IMR-90 (cell line): ENCODE data around the gene CLEC16A. TPM values are rescaled to one million over a fixed set of nuclear protein-coding genes. Genes with fewer than 3 reads are reported as not detected.

ENCODE experiments used
- ATAC-seq: fragments of 200-7000 bp; cut with Tn5 transposase; 2 replicates; pipeline ENCODE4 v1.9.1; 2020; ENCODE audit warnings: low read depth, mild to moderate bottlenecking, moderate library complexity
- BruUV-seq: library from RNA; stranded (reverse); fragments of 400-500 nt; replicated peaks from 2 replicates; lab custom pipeline; 2021; lab: Mats Ljungman, UMichigan
- CTCF ChIA-PET: fragments of 300-600 bp; formaldehyde crosslinking; extraction: SDS; loops from one replicate; lab custom pipeline; 2021; ENCODE audit warnings: antibody characterized with exemption; lab: Yijun Ruan, JAX
- POLR2A ChIA-PET: fragments of 300-600 bp; sonication (Branson Sonifier 250); formaldehyde crosslinking; loops from one replicate; lab custom pipeline; 2022; ENCODE audit warnings: antibody characterized with exemption; ENCODE audit not compliant: unreplicated experiment; lab: Charles Lee
- DNase-seq: peaks from one replicate; pipeline ENCODE4 v3.0.0; 2013
- H2AFZ ChIP-seq: replicated peaks from 2 replicates; pipeline ENCODE3; 2013; ENCODE audit warnings: low read length, mild to moderate bottlenecking; ENCODE audit not compliant: poor library complexity
- H2AK5ac ChIP-seq: 2 replicates; pipeline ENCODE4 v1.6.1; 2013; ENCODE audit warnings: low read depth, low read length, inconsistent platforms
- H2AK9ac ChIP-seq: replicated peaks from 2 replicates; pipeline ENCODE3; 2013; ENCODE audit warnings: mild to moderate bottlenecking, low read depth, low read length, moderate library complexity; ENCODE audit not compliant: poor library complexity
- H2BK120ac ChIP-seq: 2 replicates; pipeline ENCODE4 v1.6.1; 2013; ENCODE audit warnings: low read depth, low read length, inconsistent platforms
- H2BK15ac ChIP-seq: 3 replicates; pipeline ENCODE4 v1.6.1; 2013; ENCODE audit warnings: low read depth, low read length, inconsistent platforms
- H2BK20ac ChIP-seq: 2 replicates; pipeline ENCODE4 v1.6.1; 2013; ENCODE audit warnings: low read depth, mild to moderate bottlenecking, inconsistent platforms, low read length, moderate library complexity
- H2BK5ac ChIP-seq: 2 replicates; pipeline ENCODE4 v1.6.1; 2013; ENCODE audit warnings: mild to moderate bottlenecking, low read depth, low read length, inconsistent platforms; ENCODE audit not compliant: poor library complexity, severe bottlenecking
- H3K14ac ChIP-seq: replicated peaks from 2 replicates; pipeline ENCODE4 v1.6.1; 2013; ENCODE audit warnings: low read depth, low read length, inconsistent platforms
- H3K18ac ChIP-seq: 2 replicates; pipeline ENCODE4 v1.6.1; 2013; ENCODE audit warnings: low read depth, low read length, control low read depth
- H3K23ac ChIP-seq: 2 replicates; pipeline ENCODE4 v1.6.1; 2013; ENCODE audit warnings: low read depth, low read length, inconsistent platforms
- H3K27ac ChIP-seq: 2 replicates; pipeline ENCODE4 v1.5.1; 2013; ENCODE audit warnings: mild to moderate bottlenecking, control low read depth, low read length; ENCODE audit not compliant: insufficient read depth
- H3K27me3 ChIP-seq: 2 replicates; pipeline ENCODE4 v1.6.1; 2013; ENCODE audit warnings: low read length; ENCODE audit not compliant: control insufficient read depth, insufficient read depth
- H3K36me3 ChIP-seq: 2 replicates; pipeline ENCODE4 v1.6.1; 2013; ENCODE audit warnings: low read length, mixed read lengths; ENCODE audit not compliant: control insufficient read depth, insufficient read depth
- H3K4ac ChIP-seq: 2 replicates; pipeline ENCODE4 v1.6.1; 2013; ENCODE audit warnings: low read depth, low read length, inconsistent platforms
- H3K4me1 ChIP-seq: 2 replicates; pipeline ENCODE4 v1.6.1; 2013; ENCODE audit warnings: low read length, mixed read lengths; ENCODE audit not compliant: control insufficient read depth, insufficient read depth
- H3K4me2 ChIP-seq: 2 replicates; pipeline ENCODE4 v1.6.1; 2013; ENCODE audit warnings: low read depth, mild to moderate bottlenecking, control low read depth, low read length, moderate library complexity
- H3K4me3 ChIP-seq: 2 replicates; pipeline ENCODE4 v1.5.1; 2013; ENCODE audit warnings: low read depth, mild to moderate bottlenecking, control low read depth, low read length, moderate library complexity; ENCODE audit not compliant: insufficient read depth
- H3K56ac ChIP-seq: 2 replicates; pipeline ENCODE4 v1.6.1; 2013; ENCODE audit warnings: low read length, inconsistent platforms; ENCODE audit not compliant: insufficient read depth; ENCODE audit errors: extremely low read depth
- H3K79me1 ChIP-seq, 2 experiments: 2 replicates each; pipeline ENCODE4 v1.6.1; 2013; ENCODE audit warnings: low read length in 2 of 2, inconsistent platforms in 1 of 2, low read depth in 1 of 2
- H3K9ac ChIP-seq: 2 replicates; pipeline ENCODE4 v1.6.1; 2013; ENCODE audit warnings: low read depth, low read length, control low read depth
- H3K9me1 ChIP-seq: 2 replicates; pipeline ENCODE4 v1.6.1; 2013; ENCODE audit warnings: low read length, inconsistent platforms; ENCODE audit not compliant: insufficient read depth
- H3K9me3 ChIP-seq: 2 replicates; pipeline ENCODE4 v1.6.1; 2013; ENCODE audit warnings: low read length; ENCODE audit not compliant: control insufficient read depth, insufficient read depth
- H4K20me1 ChIP-seq: 2 replicates; pipeline ENCODE4 v1.6.1; 2013; ENCODE audit warnings: low read length, inconsistent platforms; ENCODE audit not compliant: insufficient read depth
- H4K5ac ChIP-seq: 2 replicates; pipeline ENCODE4 v1.6.1; 2013; ENCODE audit warnings: mild to moderate bottlenecking, low read depth, low read length, control low read depth
- H4K8ac ChIP-seq, 2 experiments: 2 replicates each; pipeline ENCODE4 v1.6.1; 2013; ENCODE audit warnings: low read depth in 2 of 2, low read length in 2 of 2, control low read depth in 1 of 2, inconsistent platforms in 1 of 2
- H4K91ac ChIP-seq: 2 replicates; pipeline ENCODE4 v1.6.1; 2013; ENCODE audit warnings: low read depth, low read length, inconsistent platforms; ENCODE audit not compliant: insufficient read depth
- BHLHE40 ChIP-seq: fragments of 150-350 bp; IDR thresholded peaks from 2 replicates; pipeline ENCODE4 v1.6.1; 2016; ENCODE audit warnings: mild to moderate bottlenecking, low read depth, low read length
- CEBPB ChIP-seq: IDR thresholded peaks from 2 replicates; pipeline ENCODE4 v1.6.1; 2012; ENCODE audit warnings: low read depth, low read length, improper control_type of control experiment
- CHD1 ChIP-seq: IDR thresholded peaks from 2 replicates; pipeline ENCODE4 v1.6.1; 2012; ENCODE audit warnings: low read depth, low read length, improper control_type of control experiment
- CTCF ChIP-seq: conservative IDR thresholded peaks from 2 replicates; pipeline ENCODE4 v1.5.1; 2012; ENCODE audit warnings: mild to moderate bottlenecking, low read depth, low read length, improper control_type of control experiment
- FOS ChIP-seq: fragments of 150-350 bp; IDR thresholded peaks from 2 replicates; pipeline ENCODE4 v1.6.1; 2016; ENCODE audit warnings: low read depth, low read length
- MAFK ChIP-seq: IDR thresholded peaks from 2 replicates; pipeline ENCODE4 v1.6.1; 2012; ENCODE audit warnings: low read depth, low read length, improper control_type of control experiment
- MAZ ChIP-seq: IDR thresholded peaks from 2 replicates; pipeline ENCODE4 v1.6.1; 2012; ENCODE audit warnings: low read depth, mild to moderate bottlenecking, low read length, improper control_type of control experiment, moderate library complexity, borderline replicate concordance
- MXI1 ChIP-seq: IDR thresholded peaks from 2 replicates; pipeline ENCODE4 v1.6.1; 2012; ENCODE audit warnings: low read depth, mild to moderate bottlenecking, low read length, moderate library complexity, borderline replicate concordance
- NFE2L2 ChIP-seq: fragments of 150-350 bp; IDR thresholded peaks from 2 replicates; pipeline ENCODE4 v1.6.1; 2016; ENCODE audit warnings: low read depth, mild to moderate bottlenecking, low read length
- POLR2A ChIP-seq: IDR thresholded peaks from 2 replicates; pipeline ENCODE4 v1.6.1; 2012; ENCODE audit warnings: mild to moderate bottlenecking, low read depth, low read length
- RAD21 ChIP-seq: IDR thresholded peaks from 2 replicates; pipeline ENCODE4 v1.6.1; 2012; ENCODE audit warnings: low read length, improper control_type of control experiment
- RCOR1 ChIP-seq: IDR thresholded peaks from 2 replicates; pipeline ENCODE4 v1.6.1; 2012; ENCODE audit warnings: mild to moderate bottlenecking, low read length, improper control_type of control experiment; ENCODE audit not compliant: insufficient replicate concordance
- RFX5 ChIP-seq: IDR thresholded peaks from 2 replicates; pipeline ENCODE4 v1.8.0; 2012; ENCODE audit warnings: low read depth, mild to moderate bottlenecking, low read length, moderate library complexity
- SMC3 ChIP-seq: fragments of 150-350 bp; IDR thresholded peaks from 2 replicates; pipeline ENCODE4 v1.6.1; 2016; ENCODE audit warnings: low read depth, mild to moderate bottlenecking, antibody characterized with exemption, low read length, moderate library complexity
- WGBS, 2 experiments: methylation state at CpG; one replicate each; pipeline versions ENCODE4 v1.1.5 to v1.1.7; 2013; ENCODE audit warnings: missing lambda C conversion rate in 2 of 2; ENCODE audit not compliant: insufficient read length in 1 of 2; ENCODE audit errors: extremely low coverage in 2 of 2; 5-methylcytosine and 5-hydroxymethylcytosine counted together
- dilution Hi-C: fragments of 300-500 bp; cut with HindIII; formaldehyde crosslinking; loops from one replicate; pipeline ENCODE4 v1.14.3; 2018; ENCODE audit warnings: low sequenced_read_pairs; ENCODE audit not compliant: unreplicated experiment
- in situ Hi-C: fragments of 300-500 bp; cut with MboI; formaldehyde crosslinking; loops from 3 replicates; pipeline ENCODE4 v1.14.3; 2019; ENCODE audit warnings: low sequenced_read_pairs, inconsistent platforms, mixed read lengths
- intact Hi-C: fragments of 100-400 bp; cut with micrococcal nuclease; formaldehyde crosslinking; loops from 2 replicates; pipeline ENCODE4 v1.10.0; 2022
- polyA plus RNA-seq, 3 experiments: library from polyadenylated mRNA; depleted of rRNA; stranded (reverse); fragments of >200 nt; gene quantifications; 2 replicates each; pipeline ENCODE4 v1.2.3, GENCODE V29; 2012; ENCODE audit warnings: low replicate concordance in 1 of 3
- total RNA-seq: library from RNA; depleted of rRNA; stranded (reverse); fragments of >200 nt; gene quantifications from 2 replicates; pipeline ENCODE4 v1.2.3, GENCODE V29; 2012
- TF ChIP-seq, protein P1 (sequence below): fragments of 150-350 bp; IDR thresholded peaks from 2 replicates; pipeline ENCODE4 v1.6.1; 2016; ENCODE audit warnings: low read depth, mild to moderate bottlenecking, low read length, moderate library complexity, borderline replicate concordance
- TF ChIP-seq, protein P2 (sequence below): fragments of 150-350 bp; IDR thresholded peaks from 2 replicates; pipeline ENCODE4 v1.6.1; 2017; ENCODE audit warnings: mild to moderate bottlenecking, antibody characterized with exemption, low read length, low read depth

The CLEC16A gene
- total and polyA plus RNA-seq, 2 of the 4 experiments (the other 2 are of a cell fraction), result 15.9 to 16.5 TPM

DNA sequence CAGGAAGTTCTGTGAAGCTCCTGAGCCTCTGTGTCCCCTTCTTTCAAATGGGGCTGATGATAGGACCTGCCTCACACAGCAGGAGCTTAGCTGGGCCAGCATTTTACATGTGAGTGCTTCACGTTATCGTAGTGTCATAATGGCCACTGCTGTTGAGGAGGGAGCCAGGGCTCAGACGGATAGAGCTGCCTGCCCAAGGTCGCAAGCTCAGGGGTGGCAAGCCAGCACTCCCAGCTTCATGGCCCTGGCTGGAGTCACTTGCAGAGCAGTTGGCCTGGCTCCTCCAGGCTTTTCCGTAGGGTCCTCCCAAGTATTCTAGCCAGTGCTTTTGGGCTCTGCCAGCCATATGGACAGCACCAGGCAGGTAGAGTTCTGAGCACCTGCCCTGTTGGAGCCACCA, 196.5 kb downstream of the CLEC16A start:
- intact Hi-C loops, result no loop called here
- TF ChIP-seq MAZ, result no peak
- TF ChIP-seq SMC3, result no peak
- TF ChIP-seq CHD1, result no peak
- no peak for TF ChIP-seq MXI1
- TF ChIP-seq CEBPB, result no peak
- TF ChIP-seq RFX5, result no peak
- TF ChIP-seq MAFK, result no peak
- TF ChIP-seq, protein P1, sequence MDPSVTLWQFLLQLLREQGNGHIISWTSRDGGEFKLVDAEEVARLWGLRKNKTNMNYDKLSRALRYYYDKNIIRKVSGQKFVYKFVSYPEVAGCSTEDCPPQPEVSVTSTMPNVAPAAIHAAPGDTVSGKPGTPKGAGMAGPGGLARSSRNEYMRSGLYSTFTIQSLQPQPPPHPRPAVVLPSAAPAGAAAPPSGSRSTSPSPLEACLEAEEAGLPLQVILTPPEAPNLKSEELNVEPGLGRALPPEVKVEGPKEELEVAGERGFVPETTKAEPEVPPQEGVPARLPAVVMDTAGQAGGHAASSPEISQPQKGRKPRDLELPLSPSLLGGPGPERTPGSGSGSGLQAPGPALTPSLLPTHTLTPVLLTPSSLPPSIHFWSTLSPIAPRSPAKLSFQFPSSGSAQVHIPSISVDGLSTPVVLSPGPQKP, result no peak
- TF ChIP-seq RAD21, result no peak
- TF ChIP-seq RCOR1, result no peak
- TF ChIP-seq BHLHE40, result no peak
- no peak for TF ChIP-seq NFE2L2
- TF ChIP-seq POLR2A, result no peak
- TF ChIP-seq, protein P2, sequence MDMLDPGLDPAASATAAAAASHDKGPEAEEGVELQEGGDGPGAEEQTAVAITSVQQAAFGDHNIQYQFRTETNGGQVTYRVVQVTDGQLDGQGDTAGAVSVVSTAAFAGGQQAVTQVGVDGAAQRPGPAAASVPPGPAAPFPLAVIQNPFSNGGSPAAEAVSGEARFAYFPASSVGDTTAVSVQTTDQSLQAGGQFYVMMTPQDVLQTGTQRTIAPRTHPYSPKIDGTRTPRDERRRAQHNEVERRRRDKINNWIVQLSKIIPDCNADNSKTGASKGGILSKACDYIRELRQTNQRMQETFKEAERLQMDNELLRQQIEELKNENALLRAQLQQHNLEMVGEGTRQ, result no peak
- TF ChIP-seq CTCF, result no peak
- TF ChIP-seq FOS, result no peak
- ATAC-seq (no peak), DNase-seq (no peak)
- H3K9me1 ChIP-seq, result peaks cover 18% of the 10 kb centered on the region
- H2AK5ac ChIP-seq, result no peak overlapping the region
- no peak overlapping the region for H2AK9ac ChIP-seq
- H3K14ac ChIP-seq, result no peak overlapping the region
- no peaks in the 10 kb centered on the region for H3K27me3 ChIP-seq
- dilution Hi-C loops, result no loop called here
- H4K5ac ChIP-seq, result no peak overlapping the region
- H2BK15ac ChIP-seq, result no peak overlapping the region
- H2BK20ac ChIP-seq, result no peak overlapping the region
- no peak overlapping the region for H4K8ac ChIP-seq
- no peak overlapping the region for H4K91ac ChIP-seq
- H3K56ac ChIP-seq, result no peak overlapping the region
- no peaks in the 10 kb centered on the region for H3K9me3 ChIP-seq
- H3K36me3 ChIP-seq, result no peaks in the 10 kb centered on the region
- no peak overlapping the region for H2AFZ ChIP-seq
- no peak overlapping the region for H2BK120ac ChIP-seq
- H2BK5ac ChIP-seq, result no peak overlapping the region
- H3K79me1 ChIP-seq, result peaks cover 0 to 8% of the 10 kb centered on the region in 2 experiments; a peak in 2 of 4 replicates
- no peak overlapping the region for H3K4me3 ChIP-seq
- H3K27ac ChIP-seq, result no peak overlapping the region
- ChIA-PET POLR2A (no interaction called here), CTCF (no interaction called here)
- no peak overlapping the region for H3K23ac ChIP-seq
- H3K4ac ChIP-seq, result no peak overlapping the region; the same call in 1 of the 2 replicates
- H4K20me1 ChIP-seq, result no peaks in the 10 kb centered on the region
- no peak overlapping the region for H3K4me2 ChIP-seq
- no TSS peak for BruUV-seq
- peaks cover 23% of the 10 kb centered on the region for H3K4me1 ChIP-seq
- H3K18ac ChIP-seq, result no peak overlapping the region
- in situ Hi-C loops, result no loop called here
- H3K9ac ChIP-seq, result no peak overlapping the region
- 92% methylated on average over 4 of the region's 5 CpGs; no CpG with 5 or more reads in 1 of the 2 experiments for WGBS, 2 experiments
